NCI-H460 (cell line): ENCODE data around the gene AFAP1. TPM values are rescaled to one million over a fixed set of nuclear protein-coding genes. Genes with fewer than 3 reads are reported as not detected.

ENCODE experiments used
- DNase-seq: peaks from one replicate; pipeline ENCODE4 v3.0.0-alpha.2; 2016; ENCODE audit warnings: low read depth; ENCODE audit errors: extremely low read depth
- total RNA-seq: library from RNA; depleted of rRNA; stranded (reverse); fragments of >200 nt; shearing (Covaris generic); gene quantifications from 2 replicates; pipeline ENCODE4 v1.2.3, GENCODE V29; 2014

Gene AFAP1
- total RNA-seq, 1 experiment from 2014 or later, result 29.8 TPM

DNA sequence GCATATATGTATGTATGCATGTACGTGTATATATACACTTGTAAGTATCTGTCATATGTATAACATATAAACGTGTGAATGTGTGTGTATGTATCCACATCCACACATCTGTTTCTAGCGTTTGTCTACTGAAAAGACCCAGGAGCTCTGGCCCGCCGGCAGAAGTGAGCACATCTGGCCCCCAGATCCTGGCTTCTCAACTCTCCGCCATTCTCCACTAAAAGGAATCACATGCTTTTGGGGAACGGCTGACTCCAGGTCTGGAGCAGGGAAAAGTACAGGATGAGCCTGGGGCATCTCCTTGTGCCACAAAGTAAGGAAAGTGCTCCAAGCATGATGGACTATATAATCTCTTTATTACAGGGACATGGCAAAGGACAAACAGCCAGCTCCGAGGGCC lies 143.7 kb downstream of the AFAP1 start:
- no peak for DNase-seq

DNA sequence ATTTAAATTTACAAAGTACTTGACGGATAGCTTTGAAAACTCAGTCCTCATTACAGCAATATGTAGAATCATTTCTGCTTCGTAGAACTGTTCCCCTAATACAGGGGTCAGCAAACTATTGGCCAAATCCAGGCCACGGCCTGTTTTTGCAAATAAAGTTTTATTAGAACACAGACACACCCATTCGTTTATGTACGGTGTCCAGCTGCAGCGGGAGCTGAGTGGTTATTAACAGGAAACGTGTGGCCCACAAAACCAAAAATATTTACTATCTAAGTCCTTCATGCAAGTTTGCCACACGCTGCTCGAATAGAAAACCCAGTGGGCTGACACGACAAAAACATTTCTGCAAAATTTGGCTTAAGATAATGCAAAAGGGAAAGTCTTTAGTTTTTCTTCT lies 146.5 kb downstream of the AFAP1 start:
- no peak for DNase-seq

DNA sequence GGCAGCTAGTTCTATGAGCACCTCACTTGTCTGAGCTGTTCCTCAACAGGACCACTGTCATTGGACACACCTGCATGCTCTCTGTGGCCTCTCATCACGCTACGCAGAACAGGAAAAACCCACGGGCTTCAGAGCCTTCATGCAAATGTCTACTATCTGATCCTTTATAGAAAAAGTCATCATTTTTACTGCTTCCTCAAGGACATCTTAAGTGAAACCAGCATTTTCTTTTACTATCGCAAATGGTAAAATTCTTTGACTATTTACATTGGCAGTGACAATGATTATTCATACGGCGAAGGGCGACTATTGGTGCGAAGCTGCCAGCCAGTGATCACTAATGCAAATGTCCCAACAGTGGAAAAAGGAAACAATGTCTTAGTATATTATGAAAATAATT lies 147.0 kb downstream of the AFAP1 start:
- DNase-seq, result no peak

DNA sequence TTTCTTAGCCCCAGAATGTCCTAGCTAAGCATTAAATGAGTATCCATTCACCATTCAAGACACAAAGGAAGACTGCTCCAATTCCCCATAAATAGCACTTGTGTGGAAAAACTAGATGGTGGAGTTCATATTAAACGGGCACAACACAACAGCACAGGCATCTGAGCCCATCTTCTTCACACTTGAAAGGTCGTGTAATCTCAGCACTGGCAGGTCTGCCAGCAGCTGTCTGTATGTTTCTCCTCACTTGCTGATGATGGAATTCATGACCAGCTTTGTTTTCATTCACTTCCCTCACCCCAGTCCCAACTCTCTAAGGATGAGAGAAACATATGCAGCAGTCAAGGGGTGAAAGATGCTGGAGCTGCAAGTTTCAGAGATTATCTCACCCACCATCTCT lies 148.7 kb downstream of the AFAP1 start:
- no peak for DNase-seq

DNA sequence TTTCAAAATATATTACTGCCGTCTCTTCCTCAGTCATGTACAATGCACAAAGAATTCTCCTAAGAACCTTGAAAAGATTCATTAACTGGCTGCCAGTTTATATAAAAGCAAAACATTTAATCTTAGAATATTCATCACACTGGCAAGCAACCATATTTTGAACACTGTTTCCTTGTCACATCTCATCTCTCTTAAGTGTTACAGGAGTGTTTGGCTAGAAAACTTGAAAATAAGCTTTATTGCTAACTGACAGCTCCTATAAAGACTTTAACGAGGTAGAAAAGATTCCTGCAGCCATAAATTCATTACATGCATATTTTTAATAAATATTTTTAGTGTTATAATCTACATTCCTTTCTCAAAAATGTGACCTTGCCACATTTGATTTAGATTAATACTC lies 149.6 kb downstream of the AFAP1 start:
- DNase-seq, result no peak

DNA sequence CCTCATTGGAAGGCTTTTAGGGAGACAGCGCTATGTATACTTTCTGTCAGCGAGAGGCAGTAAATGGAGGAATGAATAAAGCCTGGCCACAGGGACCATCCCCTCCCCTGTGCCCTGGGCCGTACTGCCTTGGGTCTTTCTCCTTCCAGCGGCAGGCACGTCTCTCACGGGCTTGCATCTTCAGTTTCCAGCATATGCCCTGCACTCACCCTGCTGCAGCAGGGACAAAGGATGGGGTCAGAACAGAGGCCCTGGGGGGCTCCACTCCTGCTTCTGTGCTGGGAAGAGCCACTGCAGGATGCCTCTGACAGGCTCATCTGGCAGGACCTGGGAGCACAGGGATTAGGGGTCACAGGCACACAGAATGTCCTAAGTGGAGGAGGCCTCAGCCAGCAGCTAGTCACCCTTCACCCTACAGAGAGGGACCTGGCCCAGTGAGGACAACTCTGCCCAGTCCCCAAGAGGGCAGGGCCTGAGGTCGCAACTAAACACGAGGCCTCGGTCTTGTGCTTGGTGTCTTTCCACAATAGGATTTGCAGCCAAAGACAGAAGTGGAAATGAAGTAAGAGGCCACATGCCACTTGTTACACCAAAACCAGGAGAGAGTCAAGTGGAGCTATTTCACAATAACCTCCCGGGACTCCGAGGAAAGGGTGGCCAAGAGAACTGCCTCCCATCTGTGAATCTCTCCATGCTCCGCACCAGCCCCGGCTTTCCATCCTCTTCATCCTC lies 150.8 kb downstream of the AFAP1 start:
- no peak for DNase-seq

DNA sequence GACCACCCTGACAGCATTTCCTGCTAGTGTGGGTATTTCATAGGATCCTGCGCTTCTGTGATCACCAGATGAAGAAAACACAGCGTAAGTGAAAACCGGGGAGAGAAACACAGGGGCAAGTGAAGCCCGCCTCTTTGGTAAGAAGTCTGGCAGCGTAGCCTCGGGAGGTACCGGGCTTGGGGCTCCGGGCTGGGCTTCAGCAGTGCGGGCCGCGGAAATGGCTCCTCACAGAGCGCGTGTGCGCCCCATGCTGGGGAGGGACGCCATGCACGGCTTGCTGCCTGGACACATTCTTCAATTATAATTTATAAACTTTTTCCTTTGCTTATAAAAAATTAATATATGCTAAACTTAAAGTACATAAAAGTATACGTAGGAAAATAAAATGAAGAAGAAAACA lies 151.5 kb downstream of the AFAP1 start:
- no peak for DNase-seq

DNA sequence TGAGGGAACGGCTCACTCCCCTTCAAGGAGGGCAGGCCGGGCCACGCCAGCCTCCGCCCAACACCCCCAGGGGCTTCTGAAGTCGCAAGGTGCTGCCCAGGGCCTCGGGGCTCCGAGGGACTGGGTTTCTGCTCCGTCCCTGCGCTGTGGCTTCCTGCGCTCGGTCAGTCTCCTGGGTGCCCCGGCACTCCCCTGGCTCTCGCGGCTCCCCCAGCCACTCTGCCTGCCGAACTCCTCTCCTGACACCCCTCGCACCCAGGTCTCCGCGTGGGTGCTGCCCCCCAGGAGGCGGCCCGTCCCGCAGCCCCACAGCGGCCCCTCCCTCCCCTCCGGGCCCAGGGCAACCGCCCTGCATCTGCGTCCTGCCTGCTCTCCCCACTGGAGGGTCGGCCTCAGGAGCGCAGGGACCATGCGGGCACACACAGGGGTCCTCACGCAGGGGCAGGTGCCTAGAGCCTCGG lies 151.9 kb downstream of the AFAP1 start:
- DNase-seq, result no peak

DNA sequence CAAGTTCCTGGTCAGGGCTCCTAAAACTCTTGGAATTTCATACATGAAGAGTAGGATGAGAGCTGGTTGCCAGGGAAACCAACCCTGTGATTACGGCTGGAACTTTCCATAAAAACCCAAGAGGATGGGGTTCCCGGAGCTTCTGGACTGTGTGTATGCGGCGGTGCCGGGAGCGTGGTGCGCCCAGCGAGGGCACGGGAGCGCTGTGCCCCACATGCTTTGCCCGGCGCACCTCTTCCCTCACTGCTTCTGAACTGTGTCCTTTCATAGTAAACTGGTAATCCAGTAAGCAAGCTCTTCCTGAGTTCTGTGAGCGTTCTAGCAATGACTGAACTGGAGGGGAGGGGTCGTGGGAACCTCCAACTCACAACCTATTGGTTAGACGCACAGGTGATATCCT lies 152.6 kb downstream of the AFAP1 start:
- DNase-seq, result no peak

DNA sequence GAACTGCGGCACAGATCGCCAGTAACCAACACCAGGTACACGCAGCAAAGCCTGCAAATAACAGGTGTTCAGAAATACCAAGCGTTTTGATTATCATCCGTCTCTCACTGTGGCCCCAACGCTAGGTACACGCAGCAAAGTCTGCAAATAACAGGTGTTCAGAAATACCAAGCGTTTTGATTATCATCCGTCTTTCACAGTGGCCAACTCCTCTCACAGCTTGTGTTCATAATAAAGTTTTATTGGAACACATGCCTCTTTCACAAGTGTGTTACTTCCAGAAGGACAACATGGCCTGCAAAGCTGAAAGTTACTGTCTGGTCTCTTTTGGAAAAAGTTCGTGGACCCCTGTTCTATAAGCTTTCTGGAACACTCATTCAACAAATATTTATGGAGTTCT lies 153.1 kb downstream of the AFAP1 start:
- DNase-seq, result no peak

DNA sequence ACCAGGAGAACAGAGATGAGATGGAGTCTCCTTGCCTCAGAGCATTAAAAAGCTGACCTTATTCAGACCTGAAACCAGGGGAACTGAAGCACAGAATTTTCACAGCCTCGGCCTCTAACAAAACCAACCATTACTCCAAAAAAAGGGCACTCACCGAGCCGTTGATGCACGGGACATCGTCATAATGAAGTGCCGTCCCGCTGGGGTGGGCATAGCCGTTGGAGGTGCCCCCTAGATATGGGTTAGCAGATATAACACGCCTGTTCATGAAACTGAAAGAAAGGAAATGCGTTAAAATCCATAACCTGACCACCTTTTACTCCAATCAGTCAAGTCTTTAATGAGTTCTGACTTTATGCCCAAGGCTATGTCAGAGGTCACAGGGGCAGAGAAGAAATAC lies 153.6 kb downstream of the AFAP1 start:
- no peak for DNase-seq

DNA sequence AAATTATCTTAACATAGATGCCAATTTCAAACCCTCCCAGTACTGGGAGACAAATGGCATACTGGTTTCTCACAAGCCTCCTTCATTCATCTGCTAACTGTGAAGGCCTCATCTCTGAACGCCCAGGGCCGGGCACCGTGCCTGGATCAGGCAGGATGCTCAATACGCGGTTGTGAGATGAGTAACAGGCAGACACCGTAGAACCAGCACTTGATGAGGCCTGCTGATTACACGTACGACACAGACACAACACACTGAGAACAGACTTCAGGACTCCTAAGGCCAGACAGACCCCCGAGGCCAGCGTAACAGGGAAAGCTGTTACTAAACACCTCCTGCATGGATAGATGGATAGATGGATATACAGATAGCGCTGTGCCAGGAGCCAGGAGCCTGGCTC lies 154.6 kb downstream of the AFAP1 start:
- DNase-seq, result no peak

DNA sequence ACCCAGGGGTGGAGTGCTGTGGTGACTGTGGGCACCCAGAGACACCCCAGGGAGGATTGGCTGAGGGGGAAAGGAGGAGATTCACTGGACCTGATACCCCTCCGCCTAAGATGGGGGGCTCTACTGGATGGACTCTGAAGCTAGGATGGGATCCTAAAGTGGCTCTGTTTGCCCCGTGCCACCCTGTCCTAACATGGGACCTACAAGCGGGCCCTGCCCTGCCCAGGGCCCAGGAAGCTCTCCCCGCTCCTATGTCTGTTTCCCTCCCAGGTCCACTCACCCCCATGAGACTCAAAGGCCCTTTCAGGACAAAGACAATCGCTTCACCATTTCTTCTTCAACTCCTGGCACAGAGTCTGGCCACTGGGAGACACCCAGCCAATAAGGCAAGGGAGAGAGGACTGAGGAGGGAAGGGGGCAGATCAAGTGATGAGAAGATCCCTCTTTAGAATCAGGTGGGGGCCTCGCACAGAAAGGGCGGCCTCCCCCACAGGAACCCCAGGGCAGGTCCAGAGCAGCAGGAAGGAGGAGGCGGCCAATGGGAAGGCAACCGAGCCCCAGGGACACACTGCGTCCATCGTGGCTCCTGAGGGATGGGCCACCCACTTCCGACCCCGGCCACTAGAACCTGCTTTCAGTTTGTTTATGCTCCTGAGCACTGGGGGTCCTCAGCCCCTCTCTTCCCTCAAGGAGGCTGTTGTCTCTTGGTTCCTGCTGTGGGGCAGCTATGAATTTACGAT lies 155.4 kb downstream of the AFAP1 start:
- no peak for DNase-seq

DNA sequence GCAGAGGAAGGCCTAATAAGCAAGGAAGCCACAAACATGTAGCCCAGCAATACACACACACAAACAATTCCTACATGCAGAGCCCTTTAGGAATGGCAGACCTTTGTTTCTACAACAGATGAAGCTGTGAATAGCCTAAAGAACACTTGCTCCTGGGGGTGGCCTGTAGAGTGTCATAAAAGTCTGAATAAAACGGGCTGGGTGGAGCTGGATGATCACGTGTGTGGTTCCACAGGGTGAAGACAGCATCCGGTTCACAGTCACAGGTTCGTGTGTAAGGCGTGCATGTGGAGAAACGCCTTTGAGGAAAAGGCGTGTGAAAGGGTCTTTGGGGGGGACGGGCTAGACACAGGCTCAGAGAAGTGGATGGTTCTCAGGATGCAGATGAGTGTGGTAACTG lies 156.1 kb downstream of the AFAP1 start:
- DNase-seq, result no peak

DNA sequence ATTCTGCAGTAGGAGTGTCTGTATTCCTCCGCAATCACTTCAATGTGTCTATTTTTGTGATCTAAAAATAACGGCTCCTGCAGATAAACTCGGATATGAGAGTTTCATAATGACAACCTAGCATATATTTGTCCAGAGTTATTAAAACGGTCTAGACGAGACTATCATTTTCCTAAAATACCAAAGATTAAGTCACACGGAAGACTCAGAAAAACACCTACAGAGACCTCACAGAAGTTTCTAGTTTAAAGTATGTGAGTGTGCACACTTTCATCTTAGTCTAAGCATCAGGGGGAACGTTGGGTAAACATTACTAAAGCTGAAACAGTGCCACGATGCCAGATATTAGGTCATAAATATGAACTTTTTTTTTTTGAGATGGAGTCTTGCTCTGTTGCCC lies 156.9 kb downstream of the AFAP1 start:
- no peak for DNase-seq

DNA sequence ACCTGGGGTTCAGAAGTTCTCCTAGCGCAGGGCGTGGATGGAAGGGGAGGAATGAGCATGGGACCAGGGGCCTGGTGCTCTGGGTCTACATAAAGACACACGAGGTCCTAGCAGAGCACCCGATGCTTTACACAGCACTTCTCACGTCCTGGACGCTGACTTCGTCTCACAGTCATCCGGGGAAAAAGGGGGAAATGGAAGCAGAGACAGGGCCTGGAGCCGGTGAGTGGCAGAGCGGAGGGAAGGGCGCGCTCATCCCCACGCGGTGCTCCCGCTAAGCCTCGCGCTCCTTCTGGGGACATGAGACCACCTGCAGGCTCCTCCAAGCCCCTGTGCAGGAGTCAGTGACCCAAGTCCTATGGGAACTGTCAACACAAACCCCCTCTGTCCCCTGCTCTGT lies 157.7 kb downstream of the AFAP1 start:
- no peak for DNase-seq

DNA sequence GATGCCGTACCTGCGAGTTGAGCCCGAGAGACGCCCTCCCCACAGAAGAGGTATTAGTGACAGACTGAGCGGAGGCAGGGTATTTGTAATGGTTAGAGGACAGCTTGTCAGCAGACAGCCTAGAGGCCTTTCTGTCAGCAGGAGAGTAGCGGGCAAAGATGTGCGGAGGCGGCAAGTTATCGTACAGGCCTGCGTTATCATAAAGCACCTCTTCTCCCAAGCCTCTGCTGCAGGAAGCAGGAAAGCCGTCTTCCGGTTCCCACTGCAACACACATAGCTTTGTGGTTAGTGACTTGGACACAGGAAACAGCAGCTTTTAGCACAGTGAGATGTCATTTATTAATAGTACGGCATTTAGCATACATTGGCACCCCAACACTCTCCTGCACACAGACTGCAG lies 158.3 kb downstream of the AFAP1 start:
- no peak for DNase-seq

DNA sequence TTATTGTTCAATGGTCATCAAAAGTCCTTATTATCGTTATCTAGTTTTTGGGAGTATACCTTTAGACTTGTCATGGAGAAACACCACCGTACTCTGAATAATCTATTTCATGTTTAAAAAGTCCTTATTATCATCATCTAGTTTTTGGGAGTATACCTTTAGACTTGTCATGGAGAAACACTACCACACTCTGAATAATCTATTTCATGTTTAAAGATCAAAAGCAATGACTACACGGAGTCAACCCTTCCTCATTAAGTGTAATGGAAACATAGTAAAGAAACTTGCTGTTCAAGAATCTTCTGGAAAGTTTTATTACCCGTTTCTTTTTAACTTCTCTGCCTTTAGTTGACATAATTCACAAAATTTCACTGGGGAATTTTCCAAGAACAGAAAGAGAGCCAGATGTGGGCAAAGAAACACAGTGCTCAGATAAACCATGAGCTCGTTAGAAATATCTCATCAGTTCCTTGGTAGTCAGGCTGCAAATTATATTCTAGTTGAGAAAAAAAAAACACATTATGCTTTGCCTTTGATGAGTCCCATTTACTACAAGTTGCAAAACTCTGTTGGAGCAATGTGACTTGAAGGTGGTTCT lies 158.8 kb downstream of the AFAP1 start:
- DNase-seq, result no peak

DNA sequence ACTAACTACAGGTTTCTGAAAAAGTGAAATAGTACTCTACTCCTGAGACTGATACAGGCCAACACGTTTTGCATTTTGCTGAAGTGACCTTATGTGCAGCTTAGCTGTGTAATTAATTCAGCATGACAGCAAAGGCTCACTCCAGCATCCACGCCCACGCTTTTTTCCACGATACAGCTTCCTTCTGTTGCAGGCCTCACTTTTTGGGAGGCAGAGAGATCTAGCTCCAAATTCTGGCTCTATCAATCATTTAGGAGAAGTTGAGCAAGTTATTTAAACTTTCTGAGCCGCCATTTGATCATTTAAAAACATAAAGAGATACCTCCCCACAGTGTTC lies 160.3 kb downstream of the AFAP1 start:
- no peak for DNase-seq

DNA sequence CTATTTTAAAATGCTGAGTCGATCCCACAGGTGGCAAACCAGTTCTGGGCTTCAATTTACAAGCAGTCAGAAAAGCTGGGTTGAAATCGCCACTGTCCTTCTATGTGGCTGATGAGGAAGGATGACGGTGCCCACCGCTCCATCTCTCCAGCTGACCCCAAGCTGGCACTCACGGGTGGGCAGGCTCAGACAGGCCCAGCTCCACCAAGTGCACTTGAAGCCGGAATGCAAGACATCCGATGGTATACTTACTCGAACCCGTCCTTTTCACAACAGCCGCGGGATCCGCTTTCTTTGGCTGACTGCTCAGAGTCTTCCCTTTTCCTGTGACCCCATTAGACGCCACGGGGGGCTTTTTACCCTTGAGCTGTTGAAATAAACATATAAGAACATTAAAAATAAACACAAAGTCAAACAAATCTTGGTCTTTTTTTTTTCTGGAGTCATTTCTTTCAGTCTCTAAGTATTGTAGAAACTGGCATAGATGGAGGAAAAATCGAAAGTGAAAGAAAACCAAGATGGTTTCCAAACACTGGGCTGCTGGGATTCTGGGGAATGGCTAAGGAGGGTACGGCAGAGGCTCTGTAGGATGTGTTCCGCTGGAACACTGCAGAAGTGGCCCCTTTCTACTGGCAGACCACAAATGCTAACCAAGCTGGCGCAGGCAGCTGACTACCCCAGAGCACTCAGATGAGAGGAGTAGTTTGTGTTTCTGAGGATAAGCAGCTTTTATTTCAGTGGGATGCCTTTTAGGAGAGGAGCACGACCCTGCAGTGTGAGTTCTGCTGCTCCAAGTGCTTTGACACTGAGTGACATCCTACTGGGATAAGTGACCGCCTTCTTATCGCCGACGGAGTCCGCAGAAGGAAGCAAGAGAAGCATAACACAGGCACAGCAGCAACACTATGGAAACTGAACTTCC lies 160.9 kb downstream of the AFAP1 start:
- no peak for DNase-seq

DNA sequence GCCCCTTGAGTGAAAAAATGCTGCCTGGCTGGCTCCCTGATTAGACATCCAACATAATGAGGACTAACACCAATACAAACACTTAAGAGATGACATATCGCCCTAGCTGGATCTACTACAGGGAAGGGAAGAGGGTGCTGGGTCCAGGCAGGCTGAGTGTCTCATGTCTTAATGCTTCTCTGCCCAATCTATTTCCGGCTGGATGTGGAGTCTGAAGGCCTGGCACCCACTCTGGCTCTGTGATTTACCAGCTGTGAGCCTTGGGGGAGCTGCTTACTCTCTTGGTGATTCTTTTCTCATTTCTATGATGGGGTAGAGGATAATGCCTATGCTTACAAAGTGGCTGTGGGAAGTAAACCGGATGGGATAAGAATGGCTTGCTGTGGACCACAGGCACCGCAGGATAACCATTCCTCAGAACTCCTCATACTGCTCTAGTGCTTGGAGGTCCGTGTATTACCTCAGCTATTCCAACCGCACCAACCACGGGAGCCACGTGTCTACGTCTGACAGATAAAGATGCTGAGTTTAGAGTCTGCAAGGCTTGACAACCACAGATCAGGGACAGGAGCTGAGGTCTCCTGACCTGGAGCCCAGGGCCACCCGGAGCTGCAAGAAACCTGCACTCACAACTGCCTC lies 161.7 kb downstream of the AFAP1 start:
- no peak for DNase-seq
